ENCODE data around the gene ABHD17B. TPM values are rescaled to one million over a fixed set of nuclear protein-coding genes. Genes with fewer than 3 reads are reported as not detected.
A peak's percentile ranks its signal among the peaks of the same experiment; 100 is the strongest.
"Not testable (repeated sequence)": the region's sequence is repeated elsewhere in the genome, so short reads cannot be mapped to it uniquely, and the experiment has no call there.

Gene ABHD17B
- total RNA-seq: 1 to 10 TPM; 3.7 to 9.7 (median 5.9) TPM
- polyA plus RNA-seq: 1 to 10 TPM; 1.9 to 5.0 TPM

GRCh38 chr9:71911061-71911907 is at the start of gene ABHD17B, which contains the start of gene C9orf85:
Gene ABHD17B, minus strand, starts transcription at chr9:71911193. Its CDS starts 36,113 bp downstream, at chr9:71875080.
Gene C9orf85, plus strand, starts transcription at chr9:71911639. Its CDS starts 96 bp downstream, at chr9:71911735.
- WGBS, 2 donors: 1% methylated on average over 45 of the region's 45 CpGs
- FAIRE-seq: peak; percentile 98
- peak; percentile 95 to 98 (median 96) for ATAC-seq

GRCh38 chr9:71955300-71955915 is 44.4 kb upstream of the ABHD17B start:
- no peak overlapping the region for H3K4me3 ChIP-seq
- H3K4me1 ChIP-seq: peaks cover 0 to 4% (median 0%) of the 10 kb centered on the region in 3 donors
- 42 to 47% methylated on average over 1 of the region's 1 CpG for WGBS, 2 donors
- H3K27ac ChIP-seq: no peak overlapping the region
- no peaks in the 10 kb centered on the region for H3K27me3 ChIP-seq
- no peaks in the 10 kb centered on the region for H3K36me3 ChIP-seq
- no peak for FAIRE-seq
- TF ChIP-seq CTCF (IDR thresholded peaks at IDR 0.05): no peak
- ATAC-seq: no peak
- no peaks in the 10 kb centered on the region for H3K9me3 ChIP-seq
- no peak for DNase-seq
- intact Hi-C loops (cut with DNase I): no loop called here

More at GRCh38 chr9:71911061-71911907, at the start of gene ABHD17B, which contains the start of gene C9orf85:
- no peaks in the 10 kb centered on the region for H3K27me3 ChIP-seq
- H3K27ac ChIP-seq: peak within 1 kb of the TSS; percentile 69 to 96 (median 92)
- H3K9me3 ChIP-seq: no peaks in the 10 kb centered on the region
- H3K4me3 ChIP-seq: peak within 1 kb of the TSS; percentile 87 to 99 (median 94)
- H3K36me3 ChIP-seq: no peaks in the 10 kb centered on the region
- DNase-seq: peak; percentile 95 to 99 (median 98)
- TF ChIP-seq CTCF (IDR thresholded peaks at IDR 0.05): no peak
- peaks cover 9 to 33% (median 17%) of the 10 kb centered on the region in 3 donors for H3K4me1 ChIP-seq
- intact Hi-C loops (cut with DNase I): no loop called here

- H3K4me1 ChIP-seq, FAIRE-seq, H3K36me3 ChIP-seq: not testable (repeated sequence)
These were observed 43.7 kb upstream of the ABHD17B start for GRCh38 chr9:71954652-71955051.

GRCh38 chr9:71944754-71945375 is 33.9 kb upstream of the ABHD17B start:
- no peak for TF ChIP-seq CTCF (IDR thresholded peaks at IDR 0.05)
- Histone ChIP-seq H3K9me3 (no peaks in the 10 kb centered on the region), H3K4me1 (no peaks in the 10 kb centered on the region), H3K36me3 (no peaks in the 10 kb centered on the region), H3K4me3 (no peak overlapping the region), H3K27me3 (no peaks in the 10 kb centered on the region), H3K27ac (peak overlapping the region in 1 of 4 donors; percentile 2)
- 47 to 49% methylated on average over 2 of the region's 2 CpGs for WGBS, 2 donors
- intact Hi-C loops (cut with DNase I): no loop called here
- no peak for DNase-seq
- ATAC-seq: peak in 1 of 4 donors; percentile 61
- no peak for FAIRE-seq

More at GRCh38 chr9:71954652-71955051, 43.7 kb upstream of the ABHD17B start:
- H3K27me3 ChIP-seq; H3K9me3 ChIP-seq; DNase-seq; H3K4me3 ChIP-seq; H3K27ac ChIP-seq; intact Hi-C loops (cut with DNase I); ATAC-seq: not testable (repeated sequence)
- WGBS, 2 donors: 84 to 86% methylated on average over 2 of the region's 2 CpGs

- intact Hi-C loops (cut with DNase I): no loop called here
- ATAC-seq: no peak
- no peak overlapping the region for H3K4me3 ChIP-seq
- FAIRE-seq: no peak
- H3K27ac ChIP-seq: no peak overlapping the region
- TF ChIP-seq CTCF (IDR thresholded peaks at IDR 0.05): no peak
- WGBS, 2 donors: 98 to 99% methylated on average over 2 of the region's 2 CpGs
- no peaks in the 10 kb centered on the region for H3K9me3 ChIP-seq
- no peaks in the 10 kb centered on the region for H3K36me3 ChIP-seq
- no peaks in the 10 kb centered on the region for H3K27me3 ChIP-seq
- DNase-seq: no peak
- H3K4me1 ChIP-seq: no peaks in the 10 kb centered on the region
These were observed 31.1 kb upstream of the ABHD17B start for GRCh38 chr9:71941998-71942567.

Measured in pancreas (tissue), 10 donors.